NCI-H82 treated with DMSO at 0.1 percent for 48 hours (cell line): ENCODE data around the gene YBEY.
"Not testable (repeated sequence)": the region's sequence is repeated elsewhere in the genome, so short reads cannot be mapped to it uniquely, and the experiment has no call there.

Source experiments
- DNase-seq: peaks from one replicate; lab custom pipeline; 2025; ENCODE audit not compliant: unreplicated experiment; lab: John Stamatoyannopoulos, UW

Gene YBEY

GRCh38 chr21:46299167-46299566, 13.0 kb downstream of the YBEY start:
- DNase-seq, result no peak

DNA sequence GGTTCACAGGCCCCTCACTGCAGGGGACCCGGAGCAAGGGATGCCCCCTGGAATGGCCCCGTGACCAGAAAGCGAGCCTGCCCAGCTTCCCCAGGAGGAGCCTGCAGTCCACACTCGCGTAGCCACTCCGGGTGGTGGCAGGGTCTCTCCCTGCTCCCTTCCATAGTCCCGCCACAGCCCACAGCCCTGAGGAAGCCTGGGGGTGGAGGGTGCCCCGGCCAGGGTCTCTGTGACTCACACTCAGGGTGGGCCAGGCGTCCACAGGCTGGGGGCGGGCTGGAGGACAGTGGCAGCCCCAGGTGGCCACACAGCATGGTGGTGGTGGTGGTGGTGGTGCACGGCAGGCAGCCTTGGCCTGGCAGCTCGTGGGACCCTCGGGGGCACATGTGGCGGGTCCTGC, 15.6 kb downstream of the YBEY start:
- DNase-seq, result no peak

DNA sequence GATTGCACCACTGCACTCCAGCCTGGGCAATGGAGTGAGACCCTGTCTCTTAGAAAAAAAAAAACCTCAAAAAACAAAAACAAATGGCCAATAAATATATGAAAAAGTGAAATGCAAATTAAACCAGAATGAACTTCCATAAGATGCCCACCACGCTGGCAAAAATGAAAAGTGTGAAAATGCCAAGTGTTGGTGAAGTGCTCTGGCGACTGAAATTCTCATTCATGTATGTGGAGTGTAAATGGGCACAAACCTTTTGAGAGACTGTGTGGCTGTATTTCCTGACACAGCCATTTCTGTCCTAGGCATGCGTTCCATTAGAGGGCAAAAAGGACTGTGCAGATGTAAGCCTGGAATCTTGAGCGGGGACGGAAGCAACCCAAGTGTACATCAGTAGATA, 18.3 kb downstream of the YBEY start:
- DNase-seq, result no peak

DNA sequence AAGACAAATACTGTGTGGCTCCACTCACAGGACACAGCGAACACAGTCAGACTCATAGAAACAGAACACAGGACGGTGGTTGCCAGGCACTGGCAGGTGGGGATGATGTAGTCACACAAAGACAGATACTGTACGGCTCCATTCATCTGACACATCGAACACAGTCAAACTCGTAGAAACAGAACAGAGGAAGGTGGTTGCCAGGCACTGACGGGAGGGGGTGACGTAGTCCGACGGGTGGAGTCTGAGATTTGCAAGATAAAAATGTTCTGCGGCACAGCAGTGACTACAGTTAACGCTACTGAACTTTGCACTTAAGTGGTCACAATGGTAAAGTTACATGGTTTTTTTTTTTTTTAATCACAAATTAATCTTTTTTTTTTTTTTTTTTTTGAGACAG, 18.8 kb downstream of the YBEY start:
- no peak for DNase-seq

- DNase-seq, result no peak
Observed at GRCh38 chr21:46307625-46308024, 21.5 kb downstream of the YBEY start.

DNA sequence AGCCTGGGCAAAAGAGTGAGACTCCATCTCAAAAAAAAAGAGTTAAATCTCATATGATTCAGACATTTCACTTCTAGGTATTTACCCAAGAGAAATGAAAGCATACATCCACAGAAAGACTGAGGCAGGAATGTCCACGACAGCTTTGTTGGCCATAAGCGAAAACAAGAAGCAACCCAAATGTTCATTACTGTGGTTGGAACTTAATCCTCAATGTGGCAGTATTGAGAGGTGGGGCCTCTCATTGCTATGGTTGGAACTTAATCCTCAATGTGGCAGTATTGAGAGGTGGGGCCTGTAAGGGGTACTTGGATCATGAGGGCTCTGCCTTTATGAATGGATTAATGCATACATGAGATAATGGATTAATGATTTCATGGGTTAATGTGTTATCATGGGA, 22.3 kb downstream of the YBEY start:
- DNase-seq, result no peak

GRCh38 chr21:46310260-46310659, 24.1 kb downstream of the YBEY start:
- DNase-seq, result not testable (repeated sequence)

GRCh38 chr21:46311568-46311967, 25.4 kb downstream of the YBEY start:
- no peak for DNase-seq

- DNase-seq, result no peak
Observed at GRCh38 chr21:46312949-46313348, 26.8 kb downstream of the YBEY start.

GRCh38 chr21:46314441-46315020, 28.4 kb downstream of the YBEY start:
- DNase-seq, result no peak

GRCh38 chr21:46316708-46317324, 30.7 kb downstream of the YBEY start:
- no peak for DNase-seq

DNA sequence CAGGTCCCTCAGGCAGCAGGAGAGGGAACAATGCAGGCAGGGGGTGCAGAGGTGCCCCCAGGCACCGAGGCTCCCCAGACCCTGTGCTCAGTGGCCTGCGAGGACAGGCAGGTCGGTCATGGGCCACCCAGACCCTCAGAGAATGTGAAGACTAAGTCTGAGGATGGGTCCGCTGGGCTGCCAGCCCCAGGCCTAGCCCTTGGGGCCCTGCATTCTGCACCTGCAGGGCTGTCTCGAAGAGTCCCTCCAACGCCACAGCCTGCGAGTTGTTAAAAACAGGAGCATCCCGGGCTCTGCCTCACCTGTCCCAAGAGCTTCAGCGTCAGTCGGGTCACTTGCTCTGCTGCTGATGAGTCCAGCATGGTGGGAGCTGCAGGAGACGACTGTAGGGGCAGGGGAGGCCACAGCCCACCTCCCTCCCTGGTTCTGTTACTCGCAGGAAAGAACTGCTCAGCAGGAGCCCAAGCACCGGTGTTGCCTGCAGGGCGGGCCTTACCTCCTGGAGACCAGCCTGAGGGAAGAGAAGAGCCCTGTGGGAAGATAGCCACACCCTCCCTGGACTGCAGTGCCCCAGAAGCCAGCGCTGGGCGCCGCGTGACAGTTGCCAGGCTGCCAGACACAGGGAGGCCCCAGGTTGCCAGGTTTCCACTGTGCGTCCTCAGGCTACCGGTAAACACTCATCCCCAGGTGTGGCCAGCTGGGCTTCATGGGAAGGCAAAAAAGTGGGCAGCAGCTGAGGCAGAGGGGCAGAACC, 31.7 kb downstream of the YBEY start:
- DNase-seq, result no peak

GRCh38 chr21:46318464-46318845, 32.3 kb downstream of the YBEY start:
- DNase-seq, result no peak

DNA sequence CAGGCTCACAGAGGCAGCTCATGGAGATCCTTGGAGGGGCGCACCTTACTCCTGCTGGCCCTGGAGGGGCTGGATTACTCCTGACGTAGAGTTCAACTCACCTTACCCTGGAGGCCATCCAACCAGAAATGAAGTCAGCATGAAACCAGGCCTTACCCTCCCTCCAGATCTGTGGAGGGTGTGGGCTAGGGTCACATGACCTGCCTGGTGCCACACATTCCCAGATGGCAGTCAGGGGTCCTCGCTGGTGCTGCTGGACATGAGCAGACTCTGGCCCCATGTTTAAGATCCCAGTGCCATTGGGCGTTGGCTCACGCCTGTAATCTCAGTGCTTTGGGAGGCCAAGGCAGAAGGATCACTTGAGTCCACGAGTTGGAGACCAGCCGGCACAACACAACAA, 33.0 kb downstream of the YBEY start:
- no peak for DNase-seq

GRCh38 chr21:46320331-46320801, 34.2 kb downstream of the YBEY start:
- DNase-seq, result no peak

DNA sequence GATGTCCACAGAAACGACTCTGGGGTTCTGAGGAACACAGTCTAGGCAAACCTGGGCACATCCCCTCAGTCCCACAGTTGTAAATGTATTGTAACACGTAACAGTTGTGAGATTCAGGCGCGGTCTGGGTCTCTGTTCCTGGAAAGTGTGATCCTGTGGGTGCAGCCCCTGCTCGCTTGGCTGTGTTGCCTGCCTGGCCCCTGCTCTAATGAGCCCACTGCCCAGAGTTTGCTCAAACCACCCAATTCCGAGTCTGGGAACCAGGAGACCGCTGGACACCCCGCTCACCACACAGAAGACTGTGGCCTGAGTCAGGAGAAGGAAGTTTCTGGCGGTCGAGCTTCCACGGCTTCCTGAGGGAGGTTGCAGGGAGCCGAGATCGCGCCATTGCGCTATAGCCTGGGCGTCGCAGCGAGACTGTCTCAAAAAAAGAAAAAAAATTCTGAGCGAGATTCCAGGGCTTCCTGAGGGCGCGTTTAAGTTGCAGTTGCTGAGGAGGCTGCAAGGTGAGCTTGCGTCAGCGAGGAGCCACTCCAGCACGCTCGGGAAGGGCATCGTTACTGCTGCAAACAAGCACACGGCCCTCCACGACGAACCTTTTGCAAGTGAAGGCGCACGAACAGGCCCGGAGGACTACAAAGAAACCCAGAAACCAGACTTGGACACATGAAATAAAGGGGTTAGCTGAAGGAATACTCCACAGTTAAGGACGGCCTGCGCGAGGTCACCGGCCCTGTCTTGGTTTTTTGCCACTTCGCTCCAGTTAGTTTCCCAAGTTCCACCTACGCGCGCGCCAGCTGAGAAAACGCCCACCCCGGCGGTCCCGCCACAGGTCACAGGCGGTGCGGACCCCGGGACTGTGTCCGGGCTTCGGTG, 36.4 kb downstream of the YBEY start:
- no peak for DNase-seq

DNA sequence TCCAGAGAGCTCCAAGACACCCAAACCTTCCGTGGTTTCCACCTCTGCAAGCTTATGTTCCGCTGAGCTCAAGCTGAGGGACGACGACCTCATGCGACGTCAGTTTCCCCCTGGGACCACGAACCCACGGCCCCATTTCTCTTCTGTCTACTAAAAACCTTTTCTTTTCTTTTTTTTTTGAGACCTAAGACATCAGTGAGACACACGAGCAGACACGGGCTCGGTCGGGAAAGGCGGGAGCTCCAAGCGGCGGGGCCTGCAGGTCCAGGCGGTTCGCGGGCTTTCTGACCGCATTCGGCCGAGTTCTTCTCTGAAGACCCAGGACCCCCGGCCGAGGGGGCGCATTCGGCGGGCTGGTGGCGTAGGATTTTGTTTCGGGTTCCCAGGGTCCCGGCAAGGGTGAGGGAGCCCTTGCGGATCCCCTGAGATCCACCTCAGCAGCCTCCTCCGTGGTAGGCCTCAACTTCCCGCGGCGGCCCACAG, 37.1 kb downstream of the YBEY start:
- no peak for DNase-seq

GRCh38 chr21:46323710-46324389, 37.7 kb downstream of the YBEY start, which contains the start of the genes C21orf58 and PCNT:
TSS of gene C21orf58 (minus strand) at chr21:46323870. CDS start at chr21:46322738, 1,132 bp downstream.
TSS of gene PCNT (plus strand) at chr21:46324156. CDS start at chr21:46324229, 73 bp downstream.
- DNase-seq, result peak; percentile 82

GRCh38 chr21:46324390-46325072, 38.4 kb downstream of the YBEY start:
- peak; percentile 51 for DNase-seq
